GM19099 (cell line): ENCODE data around the gene GLIPR1.

Source experiments
- POLR2A ChIP-seq: IDR thresholded peaks from 3 replicates; pipeline ENCODE4 v1.6.1; 2011; ENCODE audit warnings: low read depth; ENCODE audit not compliant: insufficient read length; ENCODE audit errors: extremely low read depth

GLIPR1 gene

DNA sequence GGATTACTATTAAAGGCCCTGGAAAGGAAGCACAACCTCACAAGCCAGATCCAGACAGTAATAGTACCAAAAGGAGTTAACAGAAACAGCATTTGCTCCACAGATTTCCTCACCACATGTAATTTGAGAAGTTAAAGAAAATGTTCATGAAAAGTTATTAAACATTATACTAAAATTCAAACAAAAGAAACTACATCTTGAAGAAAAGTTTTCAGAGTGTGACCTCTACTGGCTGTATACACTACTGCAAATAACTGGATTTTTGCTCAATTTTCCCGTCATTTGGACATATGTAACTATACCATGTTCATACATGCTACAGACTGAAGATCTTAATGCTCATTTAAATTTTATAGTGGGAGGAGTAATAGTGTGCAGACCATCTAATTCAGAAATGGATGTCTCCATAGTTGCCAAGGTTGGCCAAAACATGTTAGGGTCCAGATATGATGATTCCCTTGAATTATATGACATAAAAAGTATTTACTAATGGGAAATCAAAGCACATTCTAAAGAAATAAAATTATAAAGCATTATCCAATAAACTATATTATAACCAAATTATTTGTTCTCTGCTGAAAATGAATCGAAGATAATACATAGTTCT, 25.3 kb downstream of the GLIPR1 start:
- TF ChIP-seq POLR2A, result no peak

GRCh38 chr12:75507086-75507485, 26.5 kb downstream of the GLIPR1 start:
- TF ChIP-seq POLR2A, result no peak

GRCh38 chr12:75508159-75508558, 27.6 kb downstream of the GLIPR1 start:
- TF ChIP-seq POLR2A, result no peak

DNA sequence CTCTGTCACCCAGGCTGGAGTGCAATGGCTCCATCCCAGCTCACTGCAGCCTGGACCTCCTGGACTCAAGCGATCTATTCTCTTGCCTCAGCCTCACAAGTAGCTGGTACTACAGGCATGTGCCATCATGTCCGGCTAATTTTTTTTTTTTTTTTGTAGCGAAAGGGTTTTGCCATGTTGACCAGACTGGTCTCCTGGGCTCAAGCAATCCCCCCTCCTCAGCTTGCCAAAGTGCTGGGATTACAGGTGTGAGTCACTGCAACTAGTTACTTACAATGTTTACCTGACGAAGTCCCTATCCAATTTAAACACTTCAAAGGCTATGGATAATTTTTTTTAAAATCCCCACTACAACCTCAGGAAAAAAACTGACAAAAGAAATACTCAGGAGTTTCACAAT, 29.1 kb downstream of the GLIPR1 start:
- no peak for TF ChIP-seq POLR2A

DNA sequence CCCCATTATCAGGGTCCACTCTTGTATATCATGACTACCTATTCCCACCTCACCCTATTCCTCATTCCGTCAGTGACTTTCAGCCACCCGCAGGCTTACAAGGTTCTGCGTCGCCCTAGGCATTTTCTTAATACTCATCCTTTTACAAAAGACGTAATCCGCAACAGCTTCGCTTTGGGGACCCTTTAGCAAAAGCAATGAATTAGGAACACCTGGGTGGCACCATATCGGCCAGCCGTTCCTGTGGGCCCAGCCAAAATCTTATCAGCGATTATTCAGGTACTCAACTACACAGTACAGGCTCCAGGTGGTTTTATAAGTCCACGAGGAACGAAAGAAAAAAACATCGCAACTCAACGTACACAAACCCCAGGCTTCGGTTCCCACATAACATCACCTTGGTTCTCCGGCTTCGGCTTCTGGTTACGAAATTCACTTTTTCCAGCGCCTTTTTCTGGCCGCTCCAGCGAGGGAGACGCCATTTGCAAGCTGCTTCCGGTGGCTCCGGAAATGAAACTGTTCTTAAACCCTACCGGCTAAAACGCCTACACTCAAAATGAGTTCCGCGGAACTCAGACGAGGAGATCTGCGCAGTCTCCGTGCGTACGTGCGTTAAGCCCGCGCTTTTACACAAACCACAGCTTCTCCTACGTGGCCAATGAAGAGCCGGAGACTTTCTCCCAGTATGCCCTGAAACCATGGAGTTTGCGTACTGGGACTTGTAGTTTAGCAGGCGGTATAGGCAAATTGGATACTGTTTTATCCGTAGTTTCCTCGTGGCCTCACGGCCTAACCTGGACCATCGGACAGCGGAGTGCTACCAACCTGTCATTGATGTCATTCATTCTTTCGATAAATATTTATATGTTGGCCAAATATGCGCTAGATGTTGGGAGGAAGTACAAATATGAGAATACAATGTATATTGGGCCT, 30.8 kb downstream of the GLIPR1 start, which contains the start of gene KRR1:
Gene KRR1, minus strand, starts transcription at position 494 of the 933 bp plus-strand sequence. Its CDS starts 12 bp downstream, at position 482.
- TF ChIP-seq POLR2A, result peak; percentile 77

GRCh38 chr12:75525263-75525662, 44.7 kb downstream of the GLIPR1 start:
- TF ChIP-seq POLR2A, result no peak

GRCh38 chr12:75526655-75527511, 46.3 kb downstream of the GLIPR1 start:
- no peak for TF ChIP-seq POLR2A

DNA sequence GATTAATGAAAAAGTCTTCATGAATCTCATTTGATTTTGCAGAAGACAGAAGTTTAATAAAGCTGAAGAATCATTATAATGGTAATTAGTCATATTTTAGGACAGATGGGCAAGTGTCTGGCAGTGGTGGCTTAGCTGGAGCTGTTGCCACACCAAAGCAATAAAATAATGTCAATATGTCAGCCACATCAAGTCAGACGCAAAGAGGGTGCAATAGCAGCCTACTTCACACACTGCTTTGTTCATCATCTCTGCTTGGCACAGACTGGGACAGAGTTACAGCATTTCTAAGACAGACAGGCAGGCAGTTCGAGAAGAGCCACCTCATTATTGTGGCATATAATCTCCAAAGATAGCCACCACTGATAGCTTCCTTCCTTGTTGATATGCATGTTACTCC, 47.7 kb downstream of the GLIPR1 start:
- no peak for TF ChIP-seq POLR2A

DNA sequence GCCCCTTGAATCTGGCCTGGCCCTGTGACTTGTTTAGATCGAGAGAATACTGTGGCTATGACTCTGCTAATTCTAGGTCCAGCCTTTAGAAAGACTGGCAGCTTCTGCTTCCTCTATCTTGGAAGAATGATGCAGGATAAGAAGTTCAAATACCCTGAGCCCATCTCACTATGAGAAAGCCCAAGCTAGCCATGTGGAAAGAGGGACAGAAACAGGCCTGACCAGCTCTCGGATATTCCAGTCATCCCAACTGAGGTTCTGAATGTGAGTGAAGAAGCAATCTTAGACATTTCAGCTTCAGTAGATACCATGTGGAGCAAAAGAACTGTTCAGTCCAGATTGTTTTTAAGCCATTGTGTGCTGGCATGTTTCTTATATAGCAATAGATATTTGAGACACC, 48.1 kb downstream of the GLIPR1 start:
- TF ChIP-seq POLR2A, result no peak

DNA sequence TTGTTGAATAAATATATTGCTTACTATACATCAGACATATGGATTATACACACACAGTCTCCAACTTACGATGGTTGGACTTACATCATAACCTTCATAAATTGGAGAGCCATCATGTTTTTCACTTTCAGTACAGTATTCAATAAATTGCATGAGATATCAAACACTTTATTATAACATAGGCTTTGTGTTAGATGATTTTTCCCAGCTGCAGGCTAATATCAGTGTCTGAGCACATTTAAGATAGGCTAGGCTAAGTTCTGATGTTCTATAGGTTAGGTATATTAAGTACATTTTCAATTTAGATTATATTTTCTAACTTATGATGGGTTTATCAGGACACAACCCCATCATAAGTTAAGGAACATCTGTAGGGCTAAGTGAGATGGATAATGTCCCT, 48.8 kb downstream of the GLIPR1 start:
- TF ChIP-seq POLR2A, result no peak

- no peak for TF ChIP-seq POLR2A
These were observed 49.3 kb downstream of the GLIPR1 start for GRCh38 chr12:75529826-75530225.

- TF ChIP-seq POLR2A, result no peak
These were observed 52.7 kb downstream of the GLIPR1 start for GRCh38 chr12:75533239-75533638.

GRCh38 chr12:75539889-75540288, 59.3 kb downstream of the GLIPR1 start:
- TF ChIP-seq POLR2A, result no peak

- TF ChIP-seq POLR2A, result no peak
These were observed 62.4 kb downstream of the GLIPR1 start for GRCh38 chr12:75542942-75543341.

- TF ChIP-seq POLR2A, result no peak
These were observed 63.0 kb downstream of the GLIPR1 start for GRCh38 chr12:75543529-75543928.

- TF ChIP-seq POLR2A, result no peak
These were observed 65.1 kb downstream of the GLIPR1 start for GRCh38 chr12:75545636-75546035.

- TF ChIP-seq POLR2A, result no peak
These were observed 68.3 kb downstream of the GLIPR1 start for GRCh38 chr12:75548879-75549278.
